Superior temporal gyrus (tissue), 1 donor: ENCODE measurements around the gene EXOC4.
"Not testable (repeated sequence)": the region's sequence is repeated elsewhere in the genome, so short reads cannot be mapped to it uniquely, and the experiment has no call there.

Experiments used
- DNase-seq: peaks from one replicate; pipeline ENCODE4 v3.0.0-alpha.2; 2016; ENCODE audit errors: extremely low spot score

The EXOC4 gene

DNA sequence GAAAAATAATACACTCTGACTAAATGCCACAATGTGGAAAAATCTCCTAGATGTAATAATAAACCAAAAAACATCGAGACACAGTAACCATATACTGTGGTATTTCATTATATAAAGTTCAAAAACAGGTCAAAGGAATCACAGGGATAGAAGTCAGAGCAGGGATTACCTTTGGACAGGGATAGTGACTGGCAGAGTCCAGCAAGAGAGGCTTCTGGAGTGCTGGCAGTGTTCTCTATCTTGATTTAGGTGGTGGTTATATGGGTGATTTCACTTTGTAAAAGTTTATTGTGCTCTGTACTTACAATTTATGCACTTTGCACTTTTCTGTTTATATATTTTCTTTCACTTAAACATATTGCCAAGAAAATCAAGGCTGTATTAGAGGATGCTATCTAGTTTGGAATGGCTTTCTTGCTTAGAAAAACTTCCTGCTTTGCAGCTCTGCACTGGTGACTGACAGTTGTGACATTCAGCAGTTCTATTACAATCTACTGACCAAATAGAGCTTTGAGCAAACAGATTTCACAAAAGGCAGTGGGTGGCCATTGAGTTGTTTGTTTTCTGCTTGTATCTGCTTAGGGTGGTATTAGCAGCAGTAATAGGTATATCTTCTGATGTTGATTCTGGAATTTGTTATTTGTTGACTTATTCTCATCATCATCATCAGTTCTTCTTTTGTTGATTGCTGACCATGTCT is 610.6 kb downstream of the EXOC4 start:
- no peak for DNase-seq

DNA sequence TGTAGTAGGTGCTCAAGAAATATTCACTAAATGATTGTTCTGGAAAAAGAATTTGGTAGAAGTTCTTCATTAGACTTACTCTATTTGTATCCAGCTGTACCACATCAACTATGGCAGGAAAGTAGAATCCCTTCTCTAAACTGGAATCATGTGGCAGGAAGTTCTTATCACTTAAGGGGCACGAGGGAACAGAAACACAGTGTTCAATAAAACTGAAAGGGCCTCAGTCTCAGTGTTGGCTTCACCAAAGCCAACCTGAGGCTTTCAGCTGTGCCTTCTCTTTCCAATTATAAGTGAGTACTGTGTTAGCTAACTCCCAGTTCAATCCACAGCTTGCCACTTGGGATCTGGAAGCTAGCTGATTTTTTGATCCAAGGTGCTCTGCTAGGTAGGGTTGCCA is 616.7 kb downstream of the EXOC4 start:
- no peak for DNase-seq

GRCh38 chr7:133871757-133872156 is 618.9 kb downstream of the EXOC4 start:
- DNase-seq: no peak

GRCh38 chr7:133873187-133873586 is 620.3 kb downstream of the EXOC4 start:
- no peak for DNase-seq

DNA sequence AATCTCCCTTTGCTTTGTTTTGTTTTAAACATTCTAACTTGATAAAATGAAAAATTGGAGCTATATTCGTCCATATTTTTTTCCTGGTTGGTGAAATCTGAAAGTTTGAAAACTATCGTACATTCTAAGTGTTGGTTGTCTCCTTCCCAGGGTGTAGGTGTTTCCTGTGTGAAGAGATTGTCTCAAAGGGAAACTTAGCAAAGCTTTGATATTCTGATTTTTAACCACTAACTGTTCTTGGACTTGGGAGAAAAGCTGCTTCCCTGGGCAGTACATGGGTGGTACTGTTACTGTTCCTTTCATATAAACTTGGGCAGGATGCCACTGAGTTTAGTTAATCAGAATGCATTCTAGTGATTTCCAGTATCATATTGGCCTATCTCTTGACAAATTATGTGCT is 620.8 kb downstream of the EXOC4 start:
- no peak for DNase-seq

- no peak for DNase-seq
These were observed 630.7 kb downstream of the EXOC4 start for GRCh38 chr7:133883591-133883990.

DNA sequence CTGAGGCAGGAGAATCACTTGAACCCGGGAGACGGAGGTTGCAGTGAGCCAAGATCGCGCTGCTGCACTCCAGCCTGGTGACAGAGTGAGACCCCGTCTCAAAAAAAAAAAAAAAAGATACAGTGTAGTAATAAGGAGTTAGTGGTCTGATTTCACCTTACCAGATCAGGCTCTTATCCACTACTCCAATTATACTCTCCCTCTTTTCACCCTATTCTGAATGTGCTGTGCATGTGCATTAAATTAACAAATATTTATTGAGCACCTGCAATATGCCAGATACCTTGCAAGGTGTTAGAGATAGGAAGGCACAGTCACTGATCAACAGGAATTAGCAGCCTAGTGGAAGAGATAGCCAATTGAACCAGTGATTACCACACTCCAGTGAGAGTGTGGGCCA is 632.3 kb downstream of the EXOC4 start:
- DNase-seq: no peak

GRCh38 chr7:133886086-133886485 is 633.2 kb downstream of the EXOC4 start:
- no peak for DNase-seq

DNA sequence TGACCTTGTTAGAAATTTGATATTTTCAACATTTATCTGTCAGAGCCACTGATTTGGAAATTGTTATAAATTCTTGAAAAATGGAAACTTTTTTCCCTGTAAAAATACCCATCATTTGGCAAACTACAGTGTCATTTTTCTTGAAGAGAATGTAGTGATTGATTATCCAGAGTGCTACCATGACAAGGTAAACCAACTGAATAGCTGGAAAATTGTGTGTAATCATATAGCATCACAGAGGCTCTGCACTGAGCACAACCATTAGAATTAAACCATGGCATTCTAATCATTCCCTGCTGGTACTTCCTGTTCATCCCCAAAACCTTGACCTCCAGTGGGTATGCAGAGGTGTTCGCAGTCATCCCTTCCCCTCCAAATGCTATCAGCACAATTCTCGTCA is 633.9 kb downstream of the EXOC4 start:
- no peak for DNase-seq

DNA sequence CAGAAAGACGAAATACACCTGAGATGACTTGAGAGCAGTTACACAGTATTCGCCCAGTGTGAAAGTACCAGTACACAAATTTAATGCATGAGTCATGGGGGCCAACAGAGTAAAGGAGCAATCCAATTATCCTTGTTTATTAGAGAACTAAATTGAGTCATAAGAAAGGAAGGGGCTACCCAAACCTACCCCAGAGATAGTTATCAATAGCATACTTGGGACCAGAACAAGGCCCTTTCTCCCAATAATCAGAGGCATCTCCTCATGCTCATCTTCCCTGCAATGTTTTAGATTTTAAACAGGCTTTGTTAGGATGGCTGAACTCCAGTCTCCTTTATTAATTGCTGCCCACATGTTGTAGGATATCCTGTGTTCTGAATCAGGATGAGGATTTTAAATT is 634.6 kb downstream of the EXOC4 start:
- no peak for DNase-seq

DNA sequence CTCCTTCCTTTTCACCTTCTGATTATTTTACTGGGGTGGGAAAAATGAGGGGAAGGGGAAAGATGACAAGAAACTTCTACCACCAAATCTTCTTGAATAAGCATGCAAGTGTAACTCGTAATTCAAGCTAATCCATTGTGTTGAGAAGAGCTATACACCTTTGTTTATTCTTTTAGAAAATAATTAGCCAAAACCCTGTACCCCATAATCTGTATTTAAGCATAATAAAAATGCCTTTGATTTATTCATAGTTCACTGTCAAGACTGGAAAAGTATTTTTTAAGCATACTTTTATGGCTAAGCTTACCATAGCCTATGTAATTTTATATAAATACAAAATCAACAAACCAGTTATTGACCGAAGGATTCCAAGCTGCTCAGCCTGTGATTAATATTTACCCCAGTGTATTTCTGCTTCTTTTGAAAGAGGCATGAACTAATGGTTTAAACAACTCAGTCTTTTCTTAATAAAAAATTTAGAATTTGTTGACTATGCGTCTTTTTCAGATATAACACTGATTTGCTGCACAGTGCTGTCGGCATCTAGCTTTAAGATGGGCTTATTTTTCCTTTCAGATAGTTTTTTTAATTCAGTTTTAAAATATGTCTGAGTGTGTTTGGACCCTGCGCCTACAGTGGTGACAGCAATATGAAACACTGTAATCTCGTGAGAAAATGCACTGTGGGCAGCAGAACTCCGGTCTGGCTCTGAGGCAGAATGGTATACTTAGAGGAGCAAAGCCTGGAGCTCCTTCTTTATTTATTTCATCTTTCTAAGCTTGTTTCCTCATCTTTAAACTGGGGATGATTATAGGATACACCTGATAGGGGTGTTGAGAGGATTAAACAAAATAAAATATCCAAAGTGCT is 635.4 kb downstream of the EXOC4 start:
- no peak for DNase-seq

- DNase-seq: no peak
These were observed 651.9 kb downstream of the EXOC4 start for GRCh38 chr7:133904776-133905175.

- not testable (repeated sequence) for DNase-seq
These were observed 653.7 kb downstream of the EXOC4 start for GRCh38 chr7:133906553-133906952.

- no peak for DNase-seq
These were observed 657.9 kb downstream of the EXOC4 start for GRCh38 chr7:133910761-133911160.

DNA sequence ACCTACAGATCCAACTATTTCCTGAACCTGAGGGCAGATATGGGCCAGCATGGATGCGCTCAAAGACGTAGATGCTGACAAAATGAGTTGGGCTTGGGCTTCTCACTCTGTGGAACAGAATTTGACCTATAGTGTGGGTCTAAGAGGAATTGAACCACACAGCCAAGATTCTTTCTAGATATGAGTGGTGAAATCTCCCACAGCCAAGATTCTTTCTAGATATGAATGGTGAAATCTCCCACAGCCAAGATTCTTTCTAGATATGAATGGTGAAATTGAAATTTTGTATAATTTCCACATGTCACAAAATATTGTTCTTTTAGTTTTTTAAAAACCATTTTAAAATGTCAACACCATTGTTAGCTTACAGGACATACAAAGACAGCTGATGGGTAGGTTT is 658.8 kb downstream of the EXOC4 start:
- DNase-seq: no peak

DNA sequence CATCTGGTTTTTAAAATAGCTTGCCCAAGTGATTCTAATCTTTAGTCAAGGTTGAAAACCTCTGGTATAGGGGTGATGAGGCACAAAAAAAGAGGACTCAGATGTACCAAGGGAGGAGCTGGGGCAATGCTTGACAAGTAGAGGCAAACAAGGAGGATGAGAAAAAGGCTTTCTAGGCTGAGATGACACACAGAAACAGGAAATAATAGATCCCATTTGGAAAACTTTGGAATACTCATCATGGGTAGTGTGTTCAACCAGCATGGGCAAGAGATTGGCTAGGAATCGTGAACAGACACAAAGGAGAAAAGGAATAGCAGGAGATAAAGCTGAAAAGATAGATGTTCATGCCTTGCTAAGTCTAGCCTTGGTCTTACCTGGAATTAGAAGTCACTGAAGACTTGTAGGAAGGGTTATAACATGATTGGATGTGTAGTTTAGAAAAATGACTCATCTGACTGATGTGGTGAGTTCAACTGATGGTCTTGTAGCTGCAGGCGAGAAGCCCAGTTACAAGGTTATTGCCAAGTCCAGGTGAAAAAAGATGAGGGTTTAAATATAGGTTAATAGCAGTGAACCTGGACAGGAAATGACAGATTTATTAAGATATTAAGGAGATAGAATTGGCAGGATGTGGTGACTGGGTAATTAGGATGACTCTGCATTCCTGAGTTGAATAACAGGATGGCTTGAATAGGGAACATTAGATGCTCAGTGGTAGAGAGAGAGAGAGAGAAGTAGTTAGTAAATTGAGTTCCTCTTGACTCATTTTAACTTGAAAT is 660.2 kb downstream of the EXOC4 start:
- no peak for DNase-seq

- DNase-seq: no peak
These were observed 663.7 kb downstream of the EXOC4 start for GRCh38 chr7:133916621-133917020.

GRCh38 chr7:133919810-133920209 is 666.9 kb downstream of the EXOC4 start:
- DNase-seq: no peak

- DNase-seq: no peak
These were observed 668.8 kb downstream of the EXOC4 start for GRCh38 chr7:133921635-133922182.

DNA sequence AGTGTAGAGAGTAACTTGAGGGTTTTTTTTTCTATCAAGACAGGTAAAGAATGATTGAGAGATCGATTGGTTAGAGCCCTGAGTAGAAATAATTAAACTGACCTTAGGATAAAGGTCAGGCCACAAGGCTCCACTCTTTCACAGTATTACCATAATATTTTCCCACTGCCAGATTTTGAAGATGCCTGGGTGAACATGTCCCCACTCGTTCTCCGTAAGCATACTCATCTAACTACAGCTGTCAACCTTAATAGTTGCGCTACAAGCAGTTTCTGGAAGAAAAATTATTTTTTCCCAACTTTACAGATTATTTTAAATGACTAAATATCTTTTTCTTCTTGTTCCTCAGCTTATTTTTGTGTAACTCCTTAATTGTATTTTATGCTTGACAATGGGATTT is 671.1 kb downstream of the EXOC4 start:
- no peak for DNase-seq

DNA sequence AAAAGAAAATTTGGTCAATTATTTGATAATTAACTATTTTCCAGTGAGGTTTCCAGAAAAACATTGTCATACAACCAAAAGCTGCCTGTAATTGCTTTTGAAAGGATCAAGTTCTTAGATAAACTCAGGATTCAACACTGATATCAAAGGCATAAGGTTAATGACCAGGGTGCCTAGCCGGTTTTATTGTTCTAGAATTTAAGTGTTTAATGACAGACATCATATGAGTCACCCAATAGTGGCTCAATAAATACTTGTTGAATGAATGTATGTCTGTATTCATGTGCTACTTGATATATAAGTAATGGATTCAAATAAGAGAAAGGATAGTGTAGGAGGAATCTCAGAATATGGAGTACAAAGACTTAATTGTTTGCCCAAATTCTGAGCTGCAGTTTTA is 678.2 kb downstream of the EXOC4 start:
- DNase-seq: no peak

- no peak for DNase-seq
These were observed 679.7 kb downstream of the EXOC4 start for GRCh38 chr7:133932591-133932990.
